Pancreas (tissue), 10 donors: Measurements from ENCODE around the gene KIAA1755. TPM values are rescaled to one million over a fixed set of nuclear protein-coding genes. Genes with fewer than 3 reads are reported as not detected.

Experiments
- ATAC-seq, 4 donors: fragments of 200-7000 bp; cut with Tn5 transposase; one replicate each; pipeline versions ENCODE4 v1.8.0 to v1.9.1; 2020; ENCODE audit warnings: mild to moderate bottlenecking in 4 of 4, moderate library complexity in 4 of 4
- DNase-seq, 6 donors: peaks; one replicate each; pipeline ENCODE4 v3.0.0-alpha.2; 2020
- FAIRE-seq: peaks from 2 replicates; lab custom pipeline; 2012; peaks lifted over from hg19 to GRCh38; lab: Jason Lieb, UNC
- H3K27ac ChIP-seq, 4 donors: fragments of 200-600 bp; sonication (generic); 1 replicate in 3 of 4; 2 replicates in 1 of 4; pipeline versions ENCODE4 v1.5.0 to v1.8.0; 2020
- H3K27me3 ChIP-seq, 4 donors: fragments of 200-600 bp; one replicate each; pipeline ENCODE4 v1.8.0; 2021
- H3K36me3 ChIP-seq, 3 donors: fragments of 200-600 bp; sonication (generic) in 1 of 3; one replicate each; pipeline versions ENCODE4 v1.5.0 to v1.8.0; 2020 to 2021
- H3K4me1 ChIP-seq, 3 donors: fragments of 200-600 bp; one replicate each; pipeline ENCODE4 v1.8.0; 2021
- H3K4me3 ChIP-seq, 4 donors: fragments of 200-600 bp; sonication (generic) in 2 of 4; one replicate each; pipeline versions ENCODE4 v1.5.0 to v1.8.0; 2020 to 2021
- H3K9me3 ChIP-seq, 4 donors: fragments of 200-600 bp; one replicate each; pipeline ENCODE4 v1.8.0; 2021
- WGBS, 2 donors: extraction: QIAGEN DNeasy Blood & Tissue Kit; methylation state at CpG; one replicate each; pipeline ENCODE4 v1.1.7; 2013; 5-methylcytosine and 5-hydroxymethylcytosine counted together
- intact Hi-C, 3 donors: fragments of 100-400 bp; cut with DNase I; formaldehyde crosslinking; loops; one replicate each; pipeline versions ENCODE4 v1.11.1 to v1.14.2; 2022
- polyA plus RNA-seq, 2 donors: library from polyadenylated mRNA; stranded (reverse); fragments of 200-250 nt; gene quantifications; one replicate each; pipeline ENCODE4 v1.2.3, GENCODE V29; 2013
- total RNA-seq, 6 donors: library from RNA; stranded (reverse); fragmentation: NEBNext Ultra II Directional in 4 of 6; extraction: Animal tissue kit (Norgen Biotek cat#: 25700) in 4 of 6; gene quantifications; one replicate each; pipeline versions ENCODE4 v1.2.1 to v1.2.4, GENCODE V29; 2021 to 2023
- TF ChIP-seq, protein P1 (sequence below), 4 donors: fragments of 200-600 bp; sonication (generic) in 3 of 4; IDR thresholded peaks; one replicate each; pipeline versions ENCODE4 v1.5.0 to v1.8.0; 2021; ENCODE audit warnings: antibody characterized with exemption in 4 of 4
- donor health status: healthy with polysubstance abuse.
- donor health status: DM: no; HTN: no; CAD: no; lungs with moderate emphysema.
- donor health status: DM: no; HTN: no; CAD: no.
- donor health status: control.
- donor health status: control.
- donor health status: Bipolar disorder and iron deficiency.
- donor health status: DM: yes; HTN: yes; CAD: no.
- donor health status: DM: no; HTN: no; CAD: no.
- donor health status: DM: no; HTN: no; CAD: no.
- donor health status: DM: yes; HTN: yes; CAD: no.

The KIAA1755 gene
- total and polyA plus RNA-seq, 8 donors, result 0.24 to 2.5 (median 0.96) TPM

DNA sequence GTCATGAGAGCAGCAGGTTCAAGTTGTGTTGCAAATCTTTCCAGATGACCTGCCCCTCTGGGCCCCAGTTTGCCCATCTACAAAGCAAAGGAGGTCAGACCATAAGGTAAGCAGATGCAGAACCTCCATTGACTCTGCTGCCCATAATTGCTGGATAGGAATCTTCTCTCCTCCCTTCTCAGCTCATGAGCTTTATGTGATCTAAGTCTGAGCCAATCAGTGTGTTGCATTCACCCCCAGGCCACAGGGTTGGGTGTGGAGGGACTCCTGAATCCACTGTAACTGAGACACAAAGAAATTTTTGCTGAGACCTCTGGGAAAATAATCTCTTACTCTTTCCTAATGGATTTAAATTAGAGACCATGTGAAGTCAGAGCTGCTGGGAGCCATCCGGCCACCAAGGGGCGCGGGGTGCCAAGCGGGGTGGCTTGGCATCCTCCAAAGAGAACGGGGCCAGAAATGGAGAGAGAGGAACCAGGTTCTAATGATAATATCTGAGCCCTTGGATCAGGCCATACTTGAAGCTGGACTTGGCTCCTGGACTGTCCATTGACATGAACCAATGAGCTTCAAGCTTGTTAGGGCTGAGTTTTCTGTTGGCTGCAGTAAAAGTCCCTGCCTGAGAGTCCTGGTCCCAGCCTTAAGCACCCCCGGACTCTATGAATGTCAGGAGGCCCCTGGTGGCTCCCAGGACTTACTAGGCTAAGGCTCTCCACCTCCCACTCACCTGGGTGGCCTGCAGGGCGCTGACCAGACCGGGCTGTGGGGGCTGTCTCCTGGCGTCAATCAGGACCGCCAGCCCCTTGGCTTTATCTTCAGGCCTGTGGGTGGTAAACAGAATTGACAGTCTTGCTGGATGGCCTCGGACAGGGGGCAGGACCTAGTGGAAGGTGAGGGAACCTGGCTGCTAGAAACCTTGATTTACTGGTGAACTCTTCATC is 32.8 kb downstream of the KIAA1755 start:
- H3K27me3 ChIP-seq, result no peaks in the 10 kb centered on the region
- TF ChIP-seq, protein P1, sequence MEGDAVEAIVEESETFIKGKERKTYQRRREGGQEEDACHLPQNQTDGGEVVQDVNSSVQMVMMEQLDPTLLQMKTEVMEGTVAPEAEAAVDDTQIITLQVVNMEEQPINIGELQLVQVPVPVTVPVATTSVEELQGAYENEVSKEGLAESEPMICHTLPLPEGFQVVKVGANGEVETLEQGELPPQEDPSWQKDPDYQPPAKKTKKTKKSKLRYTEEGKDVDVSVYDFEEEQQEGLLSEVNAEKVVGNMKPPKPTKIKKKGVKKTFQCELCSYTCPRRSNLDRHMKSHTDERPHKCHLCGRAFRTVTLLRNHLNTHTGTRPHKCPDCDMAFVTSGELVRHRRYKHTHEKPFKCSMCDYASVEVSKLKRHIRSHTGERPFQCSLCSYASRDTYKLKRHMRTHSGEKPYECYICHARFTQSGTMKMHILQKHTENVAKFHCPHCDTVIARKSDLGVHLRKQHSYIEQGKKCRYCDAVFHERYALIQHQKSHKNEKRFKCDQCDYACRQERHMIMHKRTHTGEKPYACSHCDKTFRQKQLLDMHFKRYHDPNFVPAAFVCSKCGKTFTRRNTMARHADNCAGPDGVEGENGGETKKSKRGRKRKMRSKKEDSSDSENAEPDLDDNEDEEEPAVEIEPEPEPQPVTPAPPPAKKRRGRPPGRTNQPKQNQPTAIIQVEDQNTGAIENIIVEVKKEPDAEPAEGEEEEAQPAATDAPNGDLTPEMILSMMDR (IDR thresholded peaks at IDR 0.05), result no peak
- ATAC-seq, result no peak
- 63 to 64% methylated on average over 11 of the region's 11 CpGs for WGBS, 2 donors
- H3K4me3 ChIP-seq, result no peak overlapping the region
- H3K4me1 ChIP-seq, result no peaks in the 10 kb centered on the region
- H3K27ac ChIP-seq, result no peak overlapping the region
- intact Hi-C loops, result no loop called here
- peak in 1 of 6 donors; percentile 40 for DNase-seq
- H3K9me3 ChIP-seq, result no peaks in the 10 kb centered on the region
- no peak for FAIRE-seq
- no peaks in the 10 kb centered on the region for H3K36me3 ChIP-seq

DNA sequence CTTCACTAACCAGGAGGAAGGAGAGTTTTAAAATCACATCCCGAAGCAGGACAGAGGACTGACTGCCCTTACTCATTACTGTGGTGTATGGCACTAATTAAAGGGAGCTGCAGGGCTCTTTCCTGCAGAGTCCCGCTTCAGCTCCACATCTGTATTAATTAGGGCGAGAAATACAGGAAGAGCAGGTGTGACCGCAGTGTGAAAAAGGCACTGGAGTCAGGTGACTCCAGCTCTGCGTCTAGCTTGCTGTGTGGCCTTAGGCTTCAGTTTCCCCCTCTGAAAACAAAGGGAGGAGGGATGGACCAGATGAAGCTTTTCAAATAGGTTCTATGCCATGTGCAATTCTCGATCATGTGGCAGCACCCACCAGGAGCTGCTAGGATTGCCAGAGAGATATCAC is 34.0 kb downstream of the KIAA1755 start:
- intact Hi-C loops, result no loop called here
- no peak for ATAC-seq
- no peak overlapping the region for H3K27ac ChIP-seq
- no peaks in the 10 kb centered on the region for H3K4me1 ChIP-seq
- 52 to 66% methylated on average over 6 of the region's 6 CpGs for WGBS, 2 donors
- FAIRE-seq, result no peak
- no peak overlapping the region for H3K4me3 ChIP-seq
- TF ChIP-seq, protein P1 (IDR thresholded peaks at IDR 0.05), result no peak
- DNase-seq, result peak in 1 of 6 donors; percentile 1
- H3K36me3 ChIP-seq, result no peaks in the 10 kb centered on the region
- no peaks in the 10 kb centered on the region for H3K9me3 ChIP-seq
- H3K27me3 ChIP-seq, result no peaks in the 10 kb centered on the region

DNA sequence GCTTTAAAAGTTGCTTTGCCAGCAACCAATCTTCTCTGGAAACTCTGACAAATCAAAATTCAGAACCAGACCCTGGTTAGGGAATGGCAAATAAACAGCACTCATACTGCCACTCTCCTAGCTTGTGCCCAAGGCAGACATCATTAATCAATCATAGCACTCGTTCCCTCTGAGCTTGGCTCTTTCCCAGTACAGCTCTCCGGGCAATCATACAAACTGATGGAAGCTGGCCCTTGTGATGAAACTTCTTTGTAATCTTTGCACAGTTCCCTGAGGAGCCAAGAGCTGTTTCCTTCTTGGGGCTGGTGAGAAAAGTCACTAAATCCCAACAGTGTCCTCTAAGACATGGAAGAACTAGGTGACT is 34.7 kb downstream of the KIAA1755 start:
- 14 to 23% methylated on average over 2 of the region's 2 CpGs for WGBS, 2 donors
- intact Hi-C loops, result no loop called here
- no peaks in the 10 kb centered on the region for H3K36me3 ChIP-seq
- no peaks in the 10 kb centered on the region for H3K4me1 ChIP-seq
- TF ChIP-seq, protein P1 (IDR thresholded peaks at IDR 0.05), result no peak
- H3K9me3 ChIP-seq, result no peaks in the 10 kb centered on the region
- no peaks in the 10 kb centered on the region for H3K27me3 ChIP-seq
- ATAC-seq (no peak), FAIRE-seq (no peak), DNase-seq (no peak)
- no peak overlapping the region for H3K27ac ChIP-seq
- H3K4me3 ChIP-seq, result no peak overlapping the region

DNA sequence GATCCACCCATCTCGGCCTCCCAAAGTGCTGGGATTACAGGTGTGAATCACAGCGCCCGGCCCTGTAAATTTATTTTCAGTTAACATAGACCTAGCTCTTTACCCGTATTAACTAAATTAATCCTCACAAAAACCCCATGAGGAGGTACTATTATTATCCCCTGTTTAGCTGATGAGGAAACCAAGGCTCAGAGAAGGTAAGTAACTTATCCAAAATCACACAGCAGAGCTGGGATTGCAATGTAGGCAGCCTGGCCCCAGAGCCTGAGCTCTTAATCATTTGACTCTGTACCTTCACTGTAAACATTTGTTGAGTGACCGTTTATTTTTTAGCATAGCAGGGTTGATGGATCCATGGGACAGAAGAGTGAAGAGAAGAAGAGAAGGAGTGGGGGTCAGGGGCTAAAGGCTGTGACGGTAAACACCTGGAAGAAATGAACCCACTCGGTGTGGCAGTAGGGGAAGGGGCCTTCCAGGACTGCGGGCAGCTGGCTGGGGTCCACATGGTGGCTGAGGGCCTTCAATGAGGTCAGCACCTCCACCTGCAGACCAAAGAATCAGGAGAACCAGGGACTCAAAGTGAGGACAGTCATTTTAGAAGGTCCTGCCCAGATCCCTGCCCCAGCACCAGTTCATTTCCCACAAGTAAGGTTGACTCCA is 35.2 kb downstream of the KIAA1755 start:
- intact Hi-C loops, result no loop called here

More for the DNA sequence above, 35.2 kb downstream of the KIAA1755 start:
- FAIRE-seq (no peak), DNase-seq (peak in 1 of 6 donors; percentile 6), ATAC-seq (no peak)
- no peaks in the 10 kb centered on the region for H3K27me3 ChIP-seq
- no peaks in the 10 kb centered on the region for H3K9me3 ChIP-seq
- WGBS, 2 donors, result 67 to 80% methylated on average over 8 of the region's 8 CpGs
- H3K36me3 ChIP-seq, result no peaks in the 10 kb centered on the region
- TF ChIP-seq, protein P1 (IDR thresholded peaks at IDR 0.05), result no peak
- no peaks in the 10 kb centered on the region for H3K4me1 ChIP-seq
- no peak overlapping the region for H3K27ac ChIP-seq
- no peak overlapping the region for H3K4me3 ChIP-seq
